ENCODE results near the gene HPSE2. TPM values are rescaled to one million over a fixed set of nuclear protein-coding genes. Genes with fewer than 3 reads are reported as not detected.

Gene HPSE2
- 0.63 TPM for total RNA-seq

GRCh38 chr10:99235658-99236626, at the start of gene HPSE2:
TSS of gene HPSE2 (minus strand) at chr10:99235852.

GRCh38 chr10:98446661-98447221, 788.9 kb downstream of the HPSE2 start, which contains the start of gene HPS1:
TSS of gene HPS1 (minus strand) at chr10:98446935. CDS start at chr10:98443240, 3,695 bp downstream.

DNA sequence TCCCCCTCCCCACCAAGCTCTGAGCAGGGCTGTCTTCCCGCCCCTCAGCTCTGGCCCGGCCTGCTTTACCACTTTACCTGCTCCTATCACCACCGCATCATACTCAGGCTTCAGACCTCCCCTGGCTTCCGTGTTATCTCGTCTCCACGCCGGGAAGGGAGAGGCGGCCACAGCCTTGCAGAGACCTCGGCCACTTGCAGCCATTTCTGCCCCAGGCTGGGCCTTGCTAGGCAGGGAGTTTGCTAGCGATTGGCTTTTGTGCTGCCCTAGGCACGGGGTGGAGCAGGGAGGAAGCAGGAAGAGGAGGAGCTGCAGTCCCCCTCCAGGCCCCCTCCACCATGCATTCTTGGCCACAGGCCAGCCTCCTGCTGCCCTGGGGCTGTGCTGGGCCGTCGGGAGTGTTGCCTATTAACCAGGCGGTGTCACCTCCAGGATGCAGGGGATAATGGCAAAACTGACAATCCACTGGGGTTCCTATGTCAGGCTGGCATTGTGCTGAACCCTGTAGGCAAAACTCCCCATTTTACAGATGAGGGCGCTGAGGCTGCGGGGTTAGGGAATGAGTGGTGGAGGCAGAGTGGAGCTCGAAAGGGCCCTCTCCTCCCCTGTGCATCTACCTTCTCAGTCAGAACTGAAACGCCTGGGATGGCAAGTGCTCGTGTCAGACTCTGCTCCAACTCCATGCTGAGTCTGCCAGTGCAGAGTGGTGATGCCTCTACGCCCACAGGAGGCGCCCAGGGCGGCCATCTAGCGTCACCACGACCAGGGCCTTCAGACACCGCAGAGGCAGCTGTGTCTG, 820.5 kb downstream of the HPSE2 start, which contains the start of gene PYROXD2:
PYROXD2 (minus strand) TSS at position 251 of the 799 bp plus-strand sequence; CDS start at position 204, 47 bp downstream.

Small RNA genes lying within 50 kb of the gene (small RNA-seq; reads per million reads assigned to genes)
- not detected for gene MIR4685 (ENCODE audit: low replicate concordance)
- gene MIR6507 (ENCODE audit: low replicate concordance) = not detected

Other genes with a start within 250 kb of the HPSE2 start
- 5.6 TPM for gene CNNM1, start 93.5 kb upstream of the HPSE2 start, total RNA-seq
- 22.8 TPM for gene GOT1, start 194.8 kb upstream of the HPSE2 start, total RNA-seq

Measured in parietal lobe (tissue), 2 donors.